Loucy (cell line): ENCODE measurements around the gene ADRA1B.
A peak's percentile ranks its signal among the peaks of the same experiment; 100 is the strongest.
"Not testable (repeated sequence)": the region's sequence is repeated elsewhere in the genome, so short reads cannot be mapped to it uniquely, and the experiment has no call there.

ENCODE experiments used
- H2AFZ ChIP-seq: fragments of 200-600 bp; sonication (generic); 2 replicates; pipeline ENCODE4 v1.6.0; 2016; ENCODE audit warnings: antibody characterized with exemption, mild to moderate bottlenecking, low read length, moderate library complexity
- H3F3A ChIP-seq: fragments of 200-600 bp; 2 replicates; pipeline ENCODE4 v1.6.0; 2016; ENCODE audit warnings: antibody characterized with exemption, low read depth, mild to moderate bottlenecking
- H3K27me3 ChIP-seq: fragments of 200-600 bp; sonication (generic); 2 replicates; pipeline ENCODE4 v1.6.1; 2014; ENCODE audit warnings: low read length, mild to moderate bottlenecking; ENCODE audit not compliant: insufficient read depth, poor library complexity, severe bottlenecking
- H3K36me3 ChIP-seq: fragments of 200-600 bp; sonication (generic); 2 replicates; pipeline ENCODE4 v1.6.1; 2016; ENCODE audit warnings: low read length; ENCODE audit not compliant: insufficient read depth
- H3K4me1 ChIP-seq: fragments of 200-600 bp; sonication (generic); 2 replicates; pipeline ENCODE4 v1.5.1; 2014; ENCODE audit warnings: low read length, mild to moderate bottlenecking; ENCODE audit not compliant: insufficient read depth, poor library complexity, severe bottlenecking
- H3K4me2 ChIP-seq: fragments of 200-600 bp; sonication (generic); 2 replicates; pipeline ENCODE4 v1.6.0; 2014; ENCODE audit warnings: antibody characterized with exemption, low read length, low read depth, mild to moderate bottlenecking; ENCODE audit not compliant: poor library complexity, severe bottlenecking
- H3K4me3 ChIP-seq: fragments of 200-600 bp; sonication (generic); 2 replicates; pipeline ENCODE4 v1.5.1; 2014; ENCODE audit warnings: low read length, mild to moderate bottlenecking, mixed read lengths; ENCODE audit not compliant: poor library complexity, severe bottlenecking
- H3K79me2 ChIP-seq: fragments of 200-600 bp; sonication (generic); 2 replicates; pipeline ENCODE4 v1.6.1; 2014; ENCODE audit warnings: low read length; ENCODE audit not compliant: insufficient read depth
- H3K9ac ChIP-seq: fragments of 200-600 bp; sonication (generic); 2 replicates; pipeline ENCODE4 v1.6.0; 2014; ENCODE audit warnings: mild to moderate bottlenecking, low read depth, low read length, moderate library complexity; ENCODE audit not compliant: poor library complexity, severe bottlenecking
- H3K9me2 ChIP-seq: fragments of 200-600 bp; sonication (generic); replicated peaks from 2 replicates; pipeline ENCODE4 v1.6.1; 2016; ENCODE audit warnings: low read depth, low read length, mixed read lengths
- H3K9me3 ChIP-seq: fragments of 200-600 bp; sonication (generic); 2 replicates; pipeline ENCODE4 v1.6.1; 2014; ENCODE audit warnings: mild to moderate bottlenecking, antibody characterized with exemption, low read length, low read depth; ENCODE audit not compliant: insufficient read depth
- H4K20me1 ChIP-seq: fragments of 200-600 bp; sonication (generic); 2 replicates; pipeline ENCODE4 v1.6.0; 2014; ENCODE audit warnings: antibody characterized with exemption, low read length, mild to moderate bottlenecking; ENCODE audit not compliant: insufficient read depth, poor library complexity, severe bottlenecking
- EZH2phosphoT487 ChIP-seq: fragments of 200-600 bp; IDR thresholded peaks from 2 replicates; pipeline ENCODE4 v1.6.1; 2018; ENCODE audit warnings: antibody characterized with exemption, mild to moderate bottlenecking, moderate library complexity, borderline replicate concordance
- TF ChIP-seq, protein P1 (sequence below): fragments of 200-600 bp; sonication (generic); conservative IDR thresholded peaks from 2 replicates; pipeline ENCODE4 v1.5.1; 2014; ENCODE audit warnings: mild to moderate bottlenecking, antibody characterized with exemption, low read length

The ADRA1B gene

DNA sequence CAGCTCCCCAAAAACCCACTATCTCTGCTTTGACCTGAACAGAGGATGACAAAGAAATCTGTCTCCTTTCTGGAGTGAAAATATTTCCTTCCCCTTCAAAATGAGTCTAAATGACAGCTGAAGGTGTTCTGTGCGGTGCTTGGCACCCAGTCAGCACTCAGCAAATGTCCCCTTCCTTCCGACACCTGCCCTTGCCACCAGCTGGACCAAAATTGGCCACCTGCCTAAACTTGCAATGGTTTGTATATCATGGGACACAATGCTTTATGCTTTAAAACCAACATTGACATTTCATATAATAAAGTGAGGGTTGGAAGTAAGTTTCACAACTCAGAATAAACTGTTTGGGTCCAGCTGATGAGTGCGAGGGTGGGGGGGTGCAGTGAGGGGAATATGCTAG is 85.2 kb downstream of the ADRA1B start:
- Histone ChIP-seq H3K4me1 (no peaks in the 10 kb centered on the region), H3K9me2 (no peaks in the 10 kb centered on the region), H3F3A (no peaks in the 10 kb centered on the region), H3K79me2 (no peaks in the 10 kb centered on the region), H3K4me3 (no peak overlapping the region), H3K9ac (no peak overlapping the region), H3K9me3 (no peaks in the 10 kb centered on the region), H3K27me3 (no peaks in the 10 kb centered on the region), H3K4me2 (no peak overlapping the region), H2AFZ (no peak overlapping the region), H3K36me3 (no peaks in the 10 kb centered on the region), H4K20me1 (no peaks in the 10 kb centered on the region)
- no peak for TF ChIP-seq EZH2phosphoT487
- TF ChIP-seq, protein P1, sequence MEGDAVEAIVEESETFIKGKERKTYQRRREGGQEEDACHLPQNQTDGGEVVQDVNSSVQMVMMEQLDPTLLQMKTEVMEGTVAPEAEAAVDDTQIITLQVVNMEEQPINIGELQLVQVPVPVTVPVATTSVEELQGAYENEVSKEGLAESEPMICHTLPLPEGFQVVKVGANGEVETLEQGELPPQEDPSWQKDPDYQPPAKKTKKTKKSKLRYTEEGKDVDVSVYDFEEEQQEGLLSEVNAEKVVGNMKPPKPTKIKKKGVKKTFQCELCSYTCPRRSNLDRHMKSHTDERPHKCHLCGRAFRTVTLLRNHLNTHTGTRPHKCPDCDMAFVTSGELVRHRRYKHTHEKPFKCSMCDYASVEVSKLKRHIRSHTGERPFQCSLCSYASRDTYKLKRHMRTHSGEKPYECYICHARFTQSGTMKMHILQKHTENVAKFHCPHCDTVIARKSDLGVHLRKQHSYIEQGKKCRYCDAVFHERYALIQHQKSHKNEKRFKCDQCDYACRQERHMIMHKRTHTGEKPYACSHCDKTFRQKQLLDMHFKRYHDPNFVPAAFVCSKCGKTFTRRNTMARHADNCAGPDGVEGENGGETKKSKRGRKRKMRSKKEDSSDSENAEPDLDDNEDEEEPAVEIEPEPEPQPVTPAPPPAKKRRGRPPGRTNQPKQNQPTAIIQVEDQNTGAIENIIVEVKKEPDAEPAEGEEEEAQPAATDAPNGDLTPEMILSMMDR, result no peak

DNA sequence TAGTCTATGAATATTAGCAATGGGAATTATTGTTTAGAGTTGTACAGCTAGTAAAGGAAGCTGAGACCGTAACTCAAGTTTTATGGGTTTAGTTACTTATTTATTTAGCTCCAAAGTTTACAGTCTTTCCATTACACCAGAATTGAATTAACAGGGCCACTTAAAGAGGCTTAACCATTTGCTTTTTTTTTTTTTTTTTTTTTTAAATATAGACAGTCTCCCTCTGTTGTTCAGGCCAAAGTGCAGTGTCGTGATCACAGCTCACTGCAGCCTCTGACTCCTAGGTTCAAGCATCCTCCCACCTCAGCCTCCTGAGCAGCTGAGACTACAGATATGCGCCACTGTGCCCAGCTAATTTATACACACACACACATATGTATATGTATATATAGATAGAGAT is 91.2 kb downstream of the ADRA1B start:
- Histone ChIP-seq H3K79me2 (peaks cover 29% of the 10 kb centered on the region), H3K4me2 (no peak overlapping the region), H3K9ac (no peak overlapping the region), H3K4me3 (no peak overlapping the region), H3K4me1 (peaks cover 7% of the 10 kb centered on the region), H3K36me3 (no peaks in the 10 kb centered on the region), H3K9me3 (no peaks in the 10 kb centered on the region), H3K27me3 (no peaks in the 10 kb centered on the region), H3K9me2 (no peaks in the 10 kb centered on the region), H4K20me1 (no peaks in the 10 kb centered on the region), H2AFZ (no peak overlapping the region), H3F3A (no peaks in the 10 kb centered on the region)
- TF ChIP-seq, protein P1, result no peak
- TF ChIP-seq EZH2phosphoT487, result no peak

DNA sequence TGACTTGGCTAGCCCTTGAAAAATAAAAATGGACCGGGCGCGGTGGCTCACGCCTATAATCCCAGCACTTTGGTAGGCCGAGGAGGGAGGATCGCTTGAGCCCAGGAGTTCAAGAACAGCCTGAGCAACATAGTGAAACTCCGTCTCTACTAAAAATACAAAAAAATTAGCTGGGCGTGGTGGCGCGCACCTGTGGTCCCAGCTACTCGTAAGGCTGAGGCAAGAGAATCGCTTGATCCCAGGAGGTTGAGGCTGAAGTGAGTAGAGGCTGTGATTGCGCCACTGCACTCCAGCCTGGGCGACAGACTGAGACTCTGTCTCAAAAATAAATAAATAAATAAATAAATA is 92.2 kb downstream of the ADRA1B start:
- Histone ChIP-seq H3K79me2 (peaks cover 29% of the 10 kb centered on the region), H3K4me3 (peak overlapping the region; percentile 94), H2AFZ (peak overlapping the region; percentile 92)
- not testable (repeated sequence) for H3K27me3 ChIP-seq, H3K9ac ChIP-seq, H3K36me3 ChIP-seq, H3K4me2 ChIP-seq, H3K9me2 ChIP-seq, H3K4me1 ChIP-seq, H3K9me3 ChIP-seq, H4K20me1 ChIP-seq, H3F3A ChIP-seq

DNA sequence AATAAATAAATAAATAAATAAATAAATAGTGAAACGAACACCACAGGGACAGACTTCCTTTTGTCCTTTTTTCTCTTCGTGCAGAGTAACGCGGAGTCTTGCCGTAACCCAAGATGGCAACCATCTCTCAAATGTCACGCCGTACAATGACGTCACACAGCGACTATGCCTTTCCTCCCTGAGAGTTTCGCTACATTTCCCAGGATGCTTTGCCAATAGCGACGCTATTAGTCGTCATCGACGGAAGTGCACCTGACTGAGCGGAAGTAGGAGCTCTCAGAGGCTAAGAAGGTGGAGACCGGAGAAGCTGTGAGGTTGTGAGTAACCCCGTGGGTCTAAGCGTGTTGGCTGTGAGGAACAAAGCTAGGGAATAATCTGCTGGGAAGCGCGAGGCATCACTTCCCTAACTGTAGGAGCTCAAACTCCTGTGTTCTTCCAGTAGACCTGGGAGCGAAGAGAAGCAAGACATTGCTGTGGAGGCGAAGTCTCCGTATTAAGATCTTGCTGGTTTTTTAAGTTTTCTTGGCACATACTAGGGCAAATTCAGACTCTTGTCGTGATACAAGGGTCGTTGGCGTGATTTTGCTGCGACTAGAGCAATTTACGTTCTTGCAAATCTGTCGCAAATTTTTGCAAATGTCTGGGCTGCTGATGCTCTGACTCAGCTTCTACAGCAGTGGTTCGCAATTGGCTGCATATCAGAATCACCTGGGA is 92.8 kb downstream of the ADRA1B start, which contains the start of gene TTC1:
Gene TTC1, plus strand, starts transcription at position 263 of the 714 bp plus-strand sequence. CDS start 1,390 bp downstream, outside the sequence.
- Histone ChIP-seq H3F3A (no peaks in the 10 kb centered on the region), H3K4me1 (peaks cover 7% of the 10 kb centered on the region), H3K4me2 (peak within 1 kb of the TSS; percentile 71), H3K9ac (peak within 1 kb of the TSS; percentile 83), H3K27me3 (no peaks in the 10 kb centered on the region), H3K9me3 (no peaks in the 10 kb centered on the region), H3K36me3 (no peaks in the 10 kb centered on the region), H3K79me2 (peaks cover 29% of the 10 kb centered on the region), H4K20me1 (no peaks in the 10 kb centered on the region), H3K4me3 (peak within 1 kb of the TSS; percentile 94), H3K9me2 (no peaks in the 10 kb centered on the region), H2AFZ (peak within 1 kb of the TSS; percentile 92)
- TF ChIP-seq, protein P1, result no peak
- no peak for TF ChIP-seq EZH2phosphoT487
